ENCODE data around the gene SLC39A6.

GRCh38 chr18:36095936-36096519, 33.1 kb downstream of the SLC39A6 start:
- TF ChIP-seq CTCF (CRISPR knock-in tag; IDR thresholded peaks at IDR 0.05), result peak; percentile 75
- TF ChIP-seq ZNF460 (CRISPR knock-in tag; IDR thresholded peaks at IDR 0.05; ENCODE audit: borderline replicate concordance), result no peak
